Thyroid gland (tissue), 4 donors: ENCODE measurements around the gene PMPCB. TPM values are rescaled to one million over a fixed set of nuclear protein-coding genes. Genes with fewer than 3 reads are reported as not detected.

Experiments used
- DNase-seq, 2 donors: peaks; one replicate each; pipeline ENCODE4 v3.0.0-alpha.2; 2019
- H3K27ac ChIP-seq, 3 donors: fragments of 200-600 bp; sonication (generic); 1 replicate in 2 of 3; 2 replicates in 1 of 3; pipeline ENCODE4 v1.5.1; 2016 to 2019; ENCODE audit warnings: mild to moderate bottlenecking in 1 of 3, moderate library complexity in 1 of 3
- H3K27me3 ChIP-seq: fragments of 200-600 bp; sonication (generic); one replicate; pipeline ENCODE4 v1.5.1; 2019
- H3K36me3 ChIP-seq, 2 donors: fragments of 200-600 bp; sonication (generic); one replicate each; pipeline ENCODE4 v1.5.1; 2016 to 2019
- H3K4me1 ChIP-seq, 2 donors: fragments of 200-600 bp; sonication (generic); one replicate each; pipeline ENCODE4 v1.5.1; 2017 to 2019
- H3K4me3 ChIP-seq, 3 donors: fragments of 200-600 bp; sonication (generic); replicated peaks in 1 of 3; 1 replicate in 2 of 3; 2 replicates in 1 of 3; pipeline ENCODE4 v1.5.1; 2016; ENCODE audit warnings: mild to moderate bottlenecking in 1 of 3
- H3K9me3 ChIP-seq: fragments of 200-600 bp; sonication (generic); one replicate; pipeline ENCODE4 v1.5.1; 2017
- POLR2A ChIP-seq, 2 donors: fragments of 450-650 bp; IDR thresholded peaks; one replicate each; pipeline ENCODE4 v1.6.1; 2017; ENCODE audit warnings: antibody characterized with exemption in 2 of 2, mild to moderate bottlenecking in 2 of 2, moderate library complexity in 1 of 2
- WGBS, 2 donors: methylation state at CpG; one replicate each; pipeline ENCODE4 v1.1.5; 2017; 5-methylcytosine and 5-hydroxymethylcytosine counted together
- intact Hi-C: fragments of 100-400 bp; cut with DNase I; formaldehyde crosslinking; loops from one replicate; pipeline ENCODE4 v1.15.1; 2023
- small RNA-seq: library from RNA; depleted of rRNA; stranded (forward); fragments of <200 nt; gene quantifications from one replicate; pipeline ENCODE3, GENCODE V24; 2016
- total RNA-seq, 4 donors: library from RNA; depleted of rRNA; stranded (reverse); fragments of >200 nt; gene quantifications; one replicate each; pipeline ENCODE4 v1.2.3, GENCODE V29; 2016
- TF ChIP-seq, protein P1 (sequence below), 6 experiments: fragments of 200-600 bp in 3 of 6; fragments of 450-650 bp in 3 of 6; sonication (generic) in 3 of 6; IDR thresholded peaks; one replicate each; pipeline ENCODE4 v1.5.1; 2016 to 2019; ENCODE audit warnings: antibody characterized with exemption in 6 of 6, mild to moderate bottlenecking in 2 of 6, inconsistent platforms in 1 of 6, moderate library complexity in 1 of 6

PMPCB gene
- total RNA-seq, 4 donors from 2014 or later = 52.1 to 77.4 (median 61.2) TPM

DNA sequence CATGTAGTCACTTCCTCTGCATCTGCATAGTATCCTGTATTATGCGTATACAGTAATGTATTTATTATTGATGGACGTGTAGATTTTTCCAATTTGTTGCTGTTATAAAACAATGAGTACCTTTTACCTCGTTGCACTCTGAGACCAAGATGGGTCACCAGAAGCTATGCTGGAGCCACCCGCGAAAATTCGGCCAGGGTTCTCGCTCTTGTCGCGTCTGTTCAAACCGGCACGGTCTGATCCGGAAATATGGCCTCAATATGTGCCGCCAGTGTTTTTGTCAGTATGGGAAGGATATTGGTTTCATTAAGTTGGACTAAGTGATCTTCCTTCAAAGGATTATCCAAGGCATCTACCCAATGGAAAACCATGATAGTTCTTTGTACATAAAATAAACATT, 51.2 kb downstream of the PMPCB start:
- intact Hi-C loops = no loop called here
- Histone ChIP-seq H3K27me3 (no peaks in the 10 kb centered on the region), H3K4me1 (peaks cover 30 to 32% of the 10 kb centered on the region in 2 donors), H3K4me3 (peak overlapping the region in 2 of 3 donors; percentile 32 to 71), H3K9me3 (no peaks in the 10 kb centered on the region), H3K27ac (peak overlapping the region in 1 of 3 donors; percentile 88), H3K36me3 (no peaks in the 10 kb centered on the region)
- 11 to 18% methylated on average over 13 of the region's 13 CpGs for WGBS, 2 donors
- no peak for TF ChIP-seq POLR2A (IDR thresholded peaks at IDR 0.05)
- TF ChIP-seq, protein P1, sequence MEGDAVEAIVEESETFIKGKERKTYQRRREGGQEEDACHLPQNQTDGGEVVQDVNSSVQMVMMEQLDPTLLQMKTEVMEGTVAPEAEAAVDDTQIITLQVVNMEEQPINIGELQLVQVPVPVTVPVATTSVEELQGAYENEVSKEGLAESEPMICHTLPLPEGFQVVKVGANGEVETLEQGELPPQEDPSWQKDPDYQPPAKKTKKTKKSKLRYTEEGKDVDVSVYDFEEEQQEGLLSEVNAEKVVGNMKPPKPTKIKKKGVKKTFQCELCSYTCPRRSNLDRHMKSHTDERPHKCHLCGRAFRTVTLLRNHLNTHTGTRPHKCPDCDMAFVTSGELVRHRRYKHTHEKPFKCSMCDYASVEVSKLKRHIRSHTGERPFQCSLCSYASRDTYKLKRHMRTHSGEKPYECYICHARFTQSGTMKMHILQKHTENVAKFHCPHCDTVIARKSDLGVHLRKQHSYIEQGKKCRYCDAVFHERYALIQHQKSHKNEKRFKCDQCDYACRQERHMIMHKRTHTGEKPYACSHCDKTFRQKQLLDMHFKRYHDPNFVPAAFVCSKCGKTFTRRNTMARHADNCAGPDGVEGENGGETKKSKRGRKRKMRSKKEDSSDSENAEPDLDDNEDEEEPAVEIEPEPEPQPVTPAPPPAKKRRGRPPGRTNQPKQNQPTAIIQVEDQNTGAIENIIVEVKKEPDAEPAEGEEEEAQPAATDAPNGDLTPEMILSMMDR (IDR thresholded peaks at IDR 0.05) = no peak
- DNase-seq = no peak

DNA sequence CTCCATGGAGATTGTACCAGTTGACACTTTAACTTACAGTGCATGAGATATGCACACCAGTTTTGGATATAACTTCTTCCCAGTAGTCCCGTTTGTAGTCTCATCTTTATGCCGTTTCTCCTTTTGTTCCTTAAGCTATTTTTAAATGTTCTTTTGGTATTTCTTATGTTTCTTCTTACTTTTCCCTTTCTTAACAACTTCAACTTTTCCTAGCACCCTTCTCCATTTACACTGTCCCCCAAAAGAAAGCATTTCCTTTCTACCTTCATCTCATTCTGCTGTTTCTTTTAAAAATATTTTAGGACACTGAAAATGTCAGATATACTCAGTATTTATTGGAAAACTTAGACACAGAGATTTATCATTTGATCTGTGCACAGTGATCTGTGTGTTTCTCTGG, 51.7 kb downstream of the PMPCB start:
- no peak for TF ChIP-seq POLR2A (IDR thresholded peaks at IDR 0.05)
- TF ChIP-seq, protein P1 (IDR thresholded peaks at IDR 0.05) = no peak
- H3K9me3 ChIP-seq = no peaks in the 10 kb centered on the region
- WGBS, 2 donors = 46 to 54% methylated on average over 2 of the region's 2 CpGs
- no peak for DNase-seq
- no peak overlapping the region for H3K4me3 ChIP-seq
- peaks cover 27% of the 10 kb centered on the region in 2 donors for H3K4me1 ChIP-seq
- no peaks in the 10 kb centered on the region for H3K36me3 ChIP-seq
- H3K27me3 ChIP-seq = no peaks in the 10 kb centered on the region
- peak overlapping the region in 1 of 3 donors; percentile 88 for H3K27ac ChIP-seq
- intact Hi-C loops = no loop called here

DNA sequence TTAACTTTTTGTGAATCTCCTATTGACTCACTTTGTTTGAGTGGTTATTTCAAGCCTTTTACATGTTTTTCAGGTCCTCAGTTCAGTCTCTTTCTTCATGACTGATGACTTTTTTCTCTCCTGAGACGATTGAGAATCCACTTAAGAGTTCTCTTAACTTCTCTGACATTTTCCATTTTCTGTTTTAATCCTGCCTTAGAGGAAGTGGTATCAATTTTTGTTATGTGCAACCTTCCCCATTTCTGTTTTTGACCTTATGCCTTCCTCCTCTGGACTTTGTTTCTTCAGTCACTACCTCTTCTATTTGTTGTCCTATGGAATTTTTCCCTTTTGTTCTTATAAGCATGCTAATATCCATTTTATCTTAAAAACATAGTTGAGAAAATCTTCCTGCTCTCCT, 52.6 kb downstream of the PMPCB start:
- intact Hi-C loops = no loop called here
- DNase-seq = no peak
- Histone ChIP-seq H3K9me3 (no peaks in the 10 kb centered on the region), H3K4me3 (no peak overlapping the region), H3K36me3 (peaks cover 0 to 5% of the 10 kb centered on the region in 2 donors), H3K4me1 (peaks cover 26 to 27% of the 10 kb centered on the region in 2 donors), H3K27ac (no peak overlapping the region), H3K27me3 (no peaks in the 10 kb centered on the region)
- TF ChIP-seq, protein P1 (IDR thresholded peaks at IDR 0.05) = no peak
- no peak for TF ChIP-seq POLR2A (IDR thresholded peaks at IDR 0.05)
- 42 to 63% methylated on average over 1 of the region's 1 CpG for WGBS, 2 donors

Small RNA genes within 50 kb of the gene (small RNA-seq; reads per million reads assigned to genes)
- not detected for gene RPS29P16

Other genes with a start within 250 kb of the PMPCB start
- gene FBXL13, start 222.6 kb upstream of the PMPCB start, total RNA-seq = 1 to 10 TPM; 4.2 to 9.6 (median 5.0) TPM
- gene ARMC10, start 222.3 kb upstream of the PMPCB start, total RNA-seq = 10 to 100 TPM; 44.1 to 72.4 (median 57.8) TPM
- gene NAPEPLD, start 148.3 kb upstream of the PMPCB start, total RNA-seq = 10 to 100 TPM; 20.3 to 46.7 (median 34.4) TPM
- 10 to 100 TPM; 13.2 to 28.1 (median 18.2) TPM for gene DNAJC2, start 47.3 kb downstream of the PMPCB start, total RNA-seq
- gene PSMC2, start 50.2 kb downstream of the PMPCB start, total RNA-seq = 100 to 1,000 TPM in 3 of 4 donors, 10 to 100 TPM in 1; 90.8 to 144 (median 113) TPM
- 1 to 10 TPM; 1.9 to 4.0 (median 3.5) TPM for gene SLC26A5, start 148.8 kb downstream of the PMPCB start, total RNA-seq